HG02943 (cell line): ENCODE results near the gene SPATA31A7.
"Not testable (repeated sequence)": the region's sequence is repeated elsewhere in the genome, so short reads cannot be mapped to it uniquely, and the experiment has no call there.

Source experiments
- ATAC-seq: cut with Tn5 transposase; IDR thresholded peaks from one replicate; pipeline ENCODE4 v1.9.1; 2021; ENCODE audit warnings: mild to moderate bottlenecking, low read depth, moderate library complexity; ENCODE audit not compliant: unreplicated experiment

Gene SPATA31A7

GRCh38 chr9:61189736-61190135 is at the start of gene SPATA31A7:
SPATA31A7 (plus strand) TSS chr9:61190036; CDS start chr9:61190065, 29 bp downstream.
- ATAC-seq: not testable (repeated sequence)

- not testable (repeated sequence) for ATAC-seq
Observed at GRCh38 chr9:61226438-61226837, 36.6 kb downstream of the SPATA31A7 start.
